IMR-90 (cell line): ENCODE results near the gene EDEM3. TPM values are rescaled to one million over a fixed set of nuclear protein-coding genes. Genes with fewer than 3 reads are reported as not detected.

Source experiments
- ATAC-seq: fragments of 200-7000 bp; cut with Tn5 transposase; 2 replicates; pipeline ENCODE4 v1.9.1; 2020; ENCODE audit warnings: low read depth, mild to moderate bottlenecking, moderate library complexity
- BruUV-seq: library from RNA; stranded (reverse); fragments of 400-500 nt; replicated peaks from 2 replicates; lab custom pipeline; 2021; lab: Mats Ljungman, UMichigan
- CTCF ChIA-PET: fragments of 300-600 bp; formaldehyde crosslinking; extraction: SDS; loops from one replicate; lab custom pipeline; 2021; ENCODE audit warnings: antibody characterized with exemption; lab: Yijun Ruan, JAX
- POLR2A ChIA-PET: fragments of 300-600 bp; sonication (Branson Sonifier 250); formaldehyde crosslinking; loops from one replicate; lab custom pipeline; 2022; ENCODE audit warnings: antibody characterized with exemption; ENCODE audit not compliant: unreplicated experiment; lab: Charles Lee
- DNase-seq: peaks from one replicate; pipeline ENCODE4 v3.0.0; 2013
- H2AFZ ChIP-seq: replicated peaks from 2 replicates; pipeline ENCODE3; 2013; ENCODE audit warnings: low read length, mild to moderate bottlenecking; ENCODE audit not compliant: poor library complexity
- H2AK5ac ChIP-seq: 2 replicates; pipeline ENCODE4 v1.6.1; 2013; ENCODE audit warnings: low read depth, low read length, inconsistent platforms
- H2AK9ac ChIP-seq: replicated peaks from 2 replicates; pipeline ENCODE3; 2013; ENCODE audit warnings: mild to moderate bottlenecking, low read depth, low read length, moderate library complexity; ENCODE audit not compliant: poor library complexity
- H2BK120ac ChIP-seq: 2 replicates; pipeline ENCODE4 v1.6.1; 2013; ENCODE audit warnings: low read depth, low read length, inconsistent platforms
- H2BK15ac ChIP-seq: 3 replicates; pipeline ENCODE4 v1.6.1; 2013; ENCODE audit warnings: low read depth, low read length, inconsistent platforms
- H2BK20ac ChIP-seq: 2 replicates; pipeline ENCODE4 v1.6.1; 2013; ENCODE audit warnings: low read depth, mild to moderate bottlenecking, inconsistent platforms, low read length, moderate library complexity
- H2BK5ac ChIP-seq: 2 replicates; pipeline ENCODE4 v1.6.1; 2013; ENCODE audit warnings: mild to moderate bottlenecking, low read depth, low read length, inconsistent platforms; ENCODE audit not compliant: poor library complexity, severe bottlenecking
- H3K14ac ChIP-seq: replicated peaks from 2 replicates; pipeline ENCODE4 v1.6.1; 2013; ENCODE audit warnings: low read depth, low read length, inconsistent platforms
- H3K18ac ChIP-seq: 2 replicates; pipeline ENCODE4 v1.6.1; 2013; ENCODE audit warnings: low read depth, low read length, control low read depth
- H3K23ac ChIP-seq: 2 replicates; pipeline ENCODE4 v1.6.1; 2013; ENCODE audit warnings: low read depth, low read length, inconsistent platforms
- H3K27ac ChIP-seq: 2 replicates; pipeline ENCODE4 v1.5.1; 2013; ENCODE audit warnings: mild to moderate bottlenecking, control low read depth, low read length; ENCODE audit not compliant: insufficient read depth
- H3K27me3 ChIP-seq: 2 replicates; pipeline ENCODE4 v1.6.1; 2013; ENCODE audit warnings: low read length; ENCODE audit not compliant: control insufficient read depth, insufficient read depth
- H3K36me3 ChIP-seq: 2 replicates; pipeline ENCODE4 v1.6.1; 2013; ENCODE audit warnings: low read length, mixed read lengths; ENCODE audit not compliant: control insufficient read depth, insufficient read depth
- H3K4ac ChIP-seq: 2 replicates; pipeline ENCODE4 v1.6.1; 2013; ENCODE audit warnings: low read depth, low read length, inconsistent platforms
- H3K4me1 ChIP-seq: 2 replicates; pipeline ENCODE4 v1.6.1; 2013; ENCODE audit warnings: low read length, mixed read lengths; ENCODE audit not compliant: control insufficient read depth, insufficient read depth
- H3K4me2 ChIP-seq: 2 replicates; pipeline ENCODE4 v1.6.1; 2013; ENCODE audit warnings: low read depth, mild to moderate bottlenecking, control low read depth, low read length, moderate library complexity
- H3K4me3 ChIP-seq: 2 replicates; pipeline ENCODE4 v1.5.1; 2013; ENCODE audit warnings: low read depth, mild to moderate bottlenecking, control low read depth, low read length, moderate library complexity; ENCODE audit not compliant: insufficient read depth
- H3K56ac ChIP-seq: 2 replicates; pipeline ENCODE4 v1.6.1; 2013; ENCODE audit warnings: low read length, inconsistent platforms; ENCODE audit not compliant: insufficient read depth; ENCODE audit errors: extremely low read depth
- H3K79me1 ChIP-seq, 2 experiments: 2 replicates each; pipeline ENCODE4 v1.6.1; 2013; ENCODE audit warnings: low read length in 2 of 2, inconsistent platforms in 1 of 2, low read depth in 1 of 2
- H3K9ac ChIP-seq: 2 replicates; pipeline ENCODE4 v1.6.1; 2013; ENCODE audit warnings: low read depth, low read length, control low read depth
- H3K9me1 ChIP-seq: 2 replicates; pipeline ENCODE4 v1.6.1; 2013; ENCODE audit warnings: low read length, inconsistent platforms; ENCODE audit not compliant: insufficient read depth
- H3K9me3 ChIP-seq: 2 replicates; pipeline ENCODE4 v1.6.1; 2013; ENCODE audit warnings: low read length; ENCODE audit not compliant: control insufficient read depth, insufficient read depth
- H4K20me1 ChIP-seq: 2 replicates; pipeline ENCODE4 v1.6.1; 2013; ENCODE audit warnings: low read length, inconsistent platforms; ENCODE audit not compliant: insufficient read depth
- H4K5ac ChIP-seq: 2 replicates; pipeline ENCODE4 v1.6.1; 2013; ENCODE audit warnings: mild to moderate bottlenecking, low read depth, low read length, control low read depth
- H4K8ac ChIP-seq, 2 experiments: 2 replicates each; pipeline ENCODE4 v1.6.1; 2013; ENCODE audit warnings: low read depth in 2 of 2, low read length in 2 of 2, control low read depth in 1 of 2, inconsistent platforms in 1 of 2
- H4K91ac ChIP-seq: 2 replicates; pipeline ENCODE4 v1.6.1; 2013; ENCODE audit warnings: low read depth, low read length, inconsistent platforms; ENCODE audit not compliant: insufficient read depth
- CHD1 ChIP-seq: IDR thresholded peaks from 2 replicates; pipeline ENCODE4 v1.6.1; 2012; ENCODE audit warnings: low read depth, low read length, improper control_type of control experiment
- ELK1 ChIP-seq: fragments of 150-350 bp; IDR thresholded peaks from 2 replicates; pipeline ENCODE4 v1.6.1; 2016; ENCODE audit warnings: low read depth, mild to moderate bottlenecking, low read length, moderate library complexity, borderline replicate concordance
- FOS ChIP-seq: fragments of 150-350 bp; IDR thresholded peaks from 2 replicates; pipeline ENCODE4 v1.6.1; 2016; ENCODE audit warnings: low read depth, low read length
- MAFK ChIP-seq: IDR thresholded peaks from 2 replicates; pipeline ENCODE4 v1.6.1; 2012; ENCODE audit warnings: low read depth, low read length, improper control_type of control experiment
- MAZ ChIP-seq: IDR thresholded peaks from 2 replicates; pipeline ENCODE4 v1.6.1; 2012; ENCODE audit warnings: low read depth, mild to moderate bottlenecking, low read length, improper control_type of control experiment, moderate library complexity, borderline replicate concordance
- MXI1 ChIP-seq: IDR thresholded peaks from 2 replicates; pipeline ENCODE4 v1.6.1; 2012; ENCODE audit warnings: low read depth, mild to moderate bottlenecking, low read length, moderate library complexity, borderline replicate concordance
- NFE2L2 ChIP-seq: fragments of 150-350 bp; IDR thresholded peaks from 2 replicates; pipeline ENCODE4 v1.6.1; 2016; ENCODE audit warnings: low read depth, mild to moderate bottlenecking, low read length
- POLR2A ChIP-seq: IDR thresholded peaks from 2 replicates; pipeline ENCODE4 v1.6.1; 2012; ENCODE audit warnings: mild to moderate bottlenecking, low read depth, low read length
- RAD21 ChIP-seq: IDR thresholded peaks from 2 replicates; pipeline ENCODE4 v1.6.1; 2012; ENCODE audit warnings: low read length, improper control_type of control experiment
- RCOR1 ChIP-seq: IDR thresholded peaks from 2 replicates; pipeline ENCODE4 v1.6.1; 2012; ENCODE audit warnings: mild to moderate bottlenecking, low read length, improper control_type of control experiment; ENCODE audit not compliant: insufficient replicate concordance
- RFX5 ChIP-seq: IDR thresholded peaks from 2 replicates; pipeline ENCODE4 v1.8.0; 2012; ENCODE audit warnings: low read depth, mild to moderate bottlenecking, low read length, moderate library complexity
- SMC3 ChIP-seq: fragments of 150-350 bp; IDR thresholded peaks from 2 replicates; pipeline ENCODE4 v1.6.1; 2016; ENCODE audit warnings: low read depth, mild to moderate bottlenecking, antibody characterized with exemption, low read length, moderate library complexity
- WGBS, 2 experiments: methylation state at CpG; one replicate each; pipeline versions ENCODE4 v1.1.5 to v1.1.7; 2013; ENCODE audit warnings: missing lambda C conversion rate in 2 of 2; ENCODE audit not compliant: insufficient read length in 1 of 2; ENCODE audit errors: extremely low coverage in 2 of 2; 5-methylcytosine and 5-hydroxymethylcytosine counted together
- dilution Hi-C: fragments of 300-500 bp; cut with HindIII; formaldehyde crosslinking; loops from one replicate; pipeline ENCODE4 v1.14.3; 2018; ENCODE audit warnings: low sequenced_read_pairs; ENCODE audit not compliant: unreplicated experiment
- in situ Hi-C: fragments of 300-500 bp; cut with MboI; formaldehyde crosslinking; loops from 3 replicates; pipeline ENCODE4 v1.14.3; 2019; ENCODE audit warnings: low sequenced_read_pairs, inconsistent platforms, mixed read lengths
- intact Hi-C: fragments of 100-400 bp; cut with micrococcal nuclease; formaldehyde crosslinking; loops from 2 replicates; pipeline ENCODE4 v1.10.0; 2022
- polyA plus RNA-seq, 3 experiments: library from polyadenylated mRNA; depleted of rRNA; stranded (reverse); fragments of >200 nt; gene quantifications; 2 replicates each; pipeline ENCODE4 v1.2.3, GENCODE V29; 2012; ENCODE audit warnings: low replicate concordance in 1 of 3
- total RNA-seq: library from RNA; depleted of rRNA; stranded (reverse); fragments of >200 nt; gene quantifications from 2 replicates; pipeline ENCODE4 v1.2.3, GENCODE V29; 2012

The EDEM3 gene
- total and polyA plus RNA-seq, 2 of the 4 experiments (the other 2 are of a cell fraction) = 17.5 to 29.9 TPM

- no peak overlapping the region for H2BK5ac ChIP-seq
- no peaks in the 10 kb centered on the region for H3K9me3 ChIP-seq
- no peak overlapping the region for H4K8ac ChIP-seq
- no peak for ATAC-seq
- H3K23ac ChIP-seq = no peak overlapping the region
- H3K4me2 ChIP-seq = no peak overlapping the region
- ChIA-PET CTCF (no interaction called here), POLR2A (no interaction called here)
- peaks cover 3 to 24% of the 10 kb centered on the region in 2 experiments; a peak in 3 of 4 replicates for H3K79me1 ChIP-seq
- H2AFZ ChIP-seq = no peak overlapping the region
- 0 out of 2 replicates have a peak, but pooled peaks cover 3% of the 10 kb centered on the region for H3K36me3 ChIP-seq
- no peak overlapping the region for H4K91ac ChIP-seq
- no peak overlapping the region for H3K4me3 ChIP-seq
- H2BK15ac ChIP-seq = no peak overlapping the region
- no peaks in the 10 kb centered on the region for H3K27me3 ChIP-seq
- H2BK20ac ChIP-seq = no peak overlapping the region
- H2AK5ac ChIP-seq = no peak overlapping the region
- no peak overlapping the region for H3K9ac ChIP-seq
- H3K18ac ChIP-seq = no peak overlapping the region
- WGBS, 2 experiments = no CpG with 5 or more reads among the region's 4 CpGs
- dilution Hi-C loops (no loop called here), in situ Hi-C loops (no loop called here), intact Hi-C loops (no loop called here)
- H4K20me1 ChIP-seq = no peaks in the 10 kb centered on the region
- no peak overlapping the region for H2BK120ac ChIP-seq
- H4K5ac ChIP-seq = no peak overlapping the region
- no peak for DNase-seq
- no peak overlapping the region for H3K14ac ChIP-seq
- no peak overlapping the region for H2AK9ac ChIP-seq
- no peaks in the 10 kb centered on the region for H3K4me1 ChIP-seq
- no TSS peak for BruUV-seq
- no peak overlapping the region for H3K4ac ChIP-seq
- H3K9me1 ChIP-seq = peaks cover 2% of the 10 kb centered on the region; the same call in 1 of the 2 replicates
- H3K56ac ChIP-seq = no peak overlapping the region
- TF ChIP-seq CHD1 = no peak
- no peak for TF ChIP-seq POLR2A
- TF ChIP-seq MAFK = no peak
- no peak for TF ChIP-seq NFE2L2
- TF ChIP-seq SMC3 = no peak
- no peak for TF ChIP-seq FOS
- TF ChIP-seq RAD21 = no peak
- no peak for TF ChIP-seq MAZ
- no peak for TF ChIP-seq RCOR1
- no peak for TF ChIP-seq ELK1
- no peak for TF ChIP-seq MXI1
- no peak for TF ChIP-seq RFX5
- no peak overlapping the region for H3K27ac ChIP-seq
Measured at GRCh38 chr1:184739796-184740195, 14.9 kb downstream of the EDEM3 start.
